A549 (cell line): ENCODE results near the gene TNIP3. TPM values are rescaled to one million over a fixed set of nuclear protein-coding genes. Genes with fewer than 3 reads are reported as not detected.

Experiments
- ATAC-seq, 2 experiments: fragments of 200-7000 bp in 1 of 2; fragments of >200 bp in 1 of 2; cut with Nextera tagmentation in 1 of 2; cut with Tn5 transposase in 1 of 2; 3 replicates each; pipeline versions ENCODE4 v1.8.0 to v1.9.1; 2018 to 2020; ENCODE audit warnings: mild to moderate bottlenecking in 1 of 2, moderate library complexity in 1 of 2
- CTCF ChIA-PET: fragments of 300-600 bp; sonication (Branson Sonifier 250); formaldehyde crosslinking; extraction: SDS; loops from one replicate; lab custom pipeline; 2021; ENCODE audit warnings: antibody characterized with exemption, inconsistent platforms; lab: Yijun Ruan, JAX
- POLR2A ChIA-PET: fragments of 350-600 bp; formaldehyde crosslinking; extraction: SDS; loops from one replicate; lab custom pipeline; 2021; ENCODE audit warnings: antibody characterized with exemption, inconsistent platforms; lab: Yijun Ruan, JAX
- DNase-seq, 2 experiments: peaks; one replicate each; pipeline versions ENCODE4 v3.0.0 to v3.0.0-alpha.2; 2011 to 2016; ENCODE audit warnings: low read depth in 1 of 2, low spot score in 1 of 2
- FAIRE-seq: peaks from 2 replicates; lab custom pipeline; 2011; peaks lifted over from hg19 to GRCh38; lab: Jason Lieb, UNC
- H3K27ac ChIP-seq, 2 experiments: fragments of >200 bp; sonication (Bioruptor Twin); formaldehyde crosslinking; 3 replicates each; pipeline ENCODE4 v1.5.1; 2016 to 2017
- H3K4me1 ChIP-seq: fragments of >200 bp; sonication (Bioruptor Twin); formaldehyde crosslinking; 3 replicates; pipeline ENCODE4 v1.6.1; 2016
- H3K4me2 ChIP-seq: fragments of >200 bp; sonication (Bioruptor Twin); formaldehyde crosslinking; 3 replicates; pipeline ENCODE4 v1.6.1; 2016
- H3K4me3 ChIP-seq: fragments of >200 bp; sonication (Bioruptor Twin); formaldehyde crosslinking; 3 replicates; pipeline ENCODE4 v1.5.1; 2016
- H3K9me3 ChIP-seq: fragments of >200 bp; sonication (Bioruptor Twin); formaldehyde crosslinking; 3 replicates; pipeline ENCODE4 v1.6.1; 2016
- BHLHE40 ChIP-seq: IDR thresholded peaks from 2 replicates; pipeline ENCODE4 v1.6.1; 2012; ENCODE audit warnings: low read depth, low read length, inconsistent platforms
- CEBPB ChIP-seq, 2 experiments: fragments of >200 bp in 1 of 2; sonication (Bioruptor Twin) in 1 of 2; formaldehyde crosslinking in 1 of 2; IDR thresholded peaks; 2 replicates each; pipeline ENCODE4 v1.6.1; 2012 to 2016
- CHD2 ChIP-seq: fragments of 150-350 bp; IDR thresholded peaks from 2 replicates; pipeline ENCODE4 v1.6.1; 2014; ENCODE audit warnings: low read length; ENCODE audit not compliant: partially characterized antibody
- CHD4 ChIP-seq: fragments of 200-600 bp; sonication (generic); IDR thresholded peaks from 2 replicates; pipeline ENCODE4 v1.6.1; 2016; ENCODE audit warnings: antibody characterized with exemption, mild to moderate bottlenecking, borderline replicate concordance
- EHF ChIP-seq: fragments of 250-450 bp; sonication (Bioruptor Pico); IDR thresholded peaks from 2 replicates; pipeline ENCODE4 v1.5.0; 2020; ENCODE audit warnings: mild to moderate bottlenecking
- FOXS1 ChIP-seq: fragments of 250-450 bp; sonication (Bioruptor Pico); IDR thresholded peaks from 2 replicates; pipeline ENCODE4 v1.5.0; 2020; ENCODE audit warnings: mild to moderate bottlenecking, moderate library complexity
- HDAC2 ChIP-seq: fragments of 200-600 bp; sonication (generic); IDR thresholded peaks from 2 replicates; pipeline ENCODE4 v1.6.1; 2016
- HOXA7 ChIP-seq: fragments of 250-450 bp; sonication (Bioruptor Pico); IDR thresholded peaks from 2 replicates; pipeline ENCODE4 v1.5.0; 2020; ENCODE audit warnings: mild to moderate bottlenecking, moderate library complexity
- HOXB13 ChIP-seq: fragments of 250-450 bp; sonication (Bioruptor Pico); IDR thresholded peaks from 2 replicates; pipeline ENCODE4 v1.5.0; 2020; ENCODE audit warnings: low read depth, mild to moderate bottlenecking, moderate library complexity
- JUNB ChIP-seq: fragments of >200 bp; sonication (Bioruptor Twin); formaldehyde crosslinking; IDR thresholded peaks from 2 replicates; pipeline ENCODE4 v1.6.1; 2016
- NPAS2 ChIP-seq: fragments of 250-450 bp; sonication (Bioruptor Pico); IDR thresholded peaks from 2 replicates; pipeline ENCODE4 v1.8.0; 2022; ENCODE audit warnings: mild to moderate bottlenecking, moderate library complexity, borderline replicate concordance
- NR3C1 ChIP-seq: fragments of >200 bp; sonication (Bioruptor Twin); formaldehyde crosslinking; IDR thresholded peaks from 3 replicates; pipeline ENCODE4 v1.6.1; 2017
- PHF8 ChIP-seq: fragments of 200-600 bp; sonication (generic); IDR thresholded peaks from 2 replicates; pipeline ENCODE4 v1.6.1; 2016; ENCODE audit warnings: low read depth, mild to moderate bottlenecking, antibody characterized with exemption, moderate library complexity, borderline replicate concordance
- POLR2A ChIP-seq: IDR thresholded peaks from 2 replicates; pipeline ENCODE4 v1.6.1; 2012; ENCODE audit warnings: mild to moderate bottlenecking, low read length
- RARB ChIP-seq: fragments of 250-450 bp; sonication (Bioruptor Pico); IDR thresholded peaks from 2 replicates; pipeline ENCODE4 v1.8.0; 2021; ENCODE audit warnings: mild to moderate bottlenecking, moderate library complexity
- RNF2 ChIP-seq: fragments of 200-600 bp; sonication (generic); IDR thresholded peaks from 2 replicates; pipeline ENCODE4 v1.6.1; 2016; ENCODE audit warnings: low read depth, mild to moderate bottlenecking, antibody characterized with exemption, moderate library complexity, borderline replicate concordance
- SMC3 ChIP-seq: fragments of >200 bp; sonication (Bioruptor Twin); formaldehyde crosslinking; IDR thresholded peaks from 3 replicates; pipeline ENCODE4 v1.6.1; 2018; ENCODE audit warnings: inconsistent platforms
- TFCP2L1 ChIP-seq: fragments of 250-450 bp; sonication (Bioruptor Pico); IDR thresholded peaks from 2 replicates; pipeline ENCODE4 v1.5.0; 2021; ENCODE audit warnings: mild to moderate bottlenecking
- ZFP36 ChIP-seq: fragments of 450-650 bp; IDR thresholded peaks from 2 replicates; pipeline ENCODE4 v1.6.1; 2014; ENCODE audit warnings: borderline replicate concordance; ENCODE audit not compliant: partially characterized antibody
- ZNF302 ChIP-seq: fragments of 250-450 bp; sonication (Bioruptor Pico); IDR thresholded peaks from 2 replicates; pipeline ENCODE4 v1.9.0; 2021; ENCODE audit warnings: inconsistent platforms, mild to moderate bottlenecking, moderate library complexity
- WGBS: methylation state at CpG from one replicate; pipeline ENCODE4 v1.1.6; 2017; ENCODE audit errors: missing lambda C conversion rate; 5-methylcytosine and 5-hydroxymethylcytosine counted together
- polyA plus RNA-seq, 4 experiments: library from polyadenylated mRNA; depleted of rRNA in 3 of 4; stranded (reverse); fragments of >200 nt; fragmentation: RNase III in 1 of 4; extraction: RNeasy Plus Mini Kit Qiagen cat#74134 plus additional on column Dnase treatment in 1 of 4; gene quantifications; 2 replicates in 3 of 4; 3 replicates in 1 of 4; pipeline ENCODE4 v1.2.3, GENCODE V29; 2011 to 2017
- TF ChIP-seq, protein P1 (sequence below): IDR thresholded peaks from 2 replicates; pipeline ENCODE4 v1.6.1; 2012; ENCODE audit warnings: low read depth, borderline replicate concordance
- TF ChIP-seq, protein P2 (sequence below): fragments of >200 bp; sonication (Bioruptor Twin); formaldehyde crosslinking; IDR thresholded peaks from 3 replicates; pipeline ENCODE4 v1.6.1; 2016
- TF ChIP-seq, protein P3 (sequence below): fragments of 150-350 bp; IDR thresholded peaks from 2 replicates; pipeline ENCODE4 v1.6.1; 2014; ENCODE audit warnings: low read depth, mild to moderate bottlenecking, low read length
- TF ChIP-seq, protein P4 (sequence below): fragments of 200-600 bp; sonication (generic); IDR thresholded peaks from 2 replicates; pipeline ENCODE4 v1.6.1; 2016; ENCODE audit warnings: antibody characterized with exemption, mild to moderate bottlenecking, moderate library complexity
- TF ChIP-seq, protein P5 (sequence below): fragments of >200 bp; sonication (Bioruptor Twin); formaldehyde crosslinking; IDR thresholded peaks from 3 replicates; pipeline ENCODE4 v1.5.1; 2016

The TNIP3 gene
- polyA plus RNA-seq, 2 of the 4 experiments (the other 2 are of a cell fraction): 0.46 to 0.58 TPM

DNA sequence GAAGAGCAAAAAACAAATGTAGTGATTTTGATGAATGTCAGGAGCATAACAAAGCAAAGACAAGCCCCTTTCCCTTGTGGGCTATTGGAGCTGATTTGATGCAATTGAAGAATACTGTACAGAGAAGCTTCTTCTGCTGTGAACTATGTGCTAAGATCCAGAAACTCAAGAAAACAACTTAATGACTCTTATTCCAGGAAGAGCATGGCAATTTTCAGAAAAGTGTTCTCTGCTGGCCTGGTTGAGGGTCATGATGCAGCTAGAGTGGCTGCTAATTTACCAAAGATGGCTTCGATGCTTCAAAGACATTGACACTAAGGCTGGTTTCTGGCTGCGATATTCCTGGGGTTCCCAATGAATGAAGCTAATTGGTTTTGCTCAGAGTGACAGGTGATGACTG, 45.8 kb downstream of the TNIP3 start:
- ATAC-seq (no peak), FAIRE-seq (no peak)
- 27% methylated on average over 2 of the region's 2 CpGs for whole genome bisulfite sequencing
- Histone ChIP-seq H3K4me1 (no peaks in the 10 kb centered on the region), H3K4me2 (no peak overlapping the region), H3K9me3 (no peaks in the 10 kb centered on the region)
- POLR2A ChIA-PET: no interaction called here
- CTCF ChIA-PET: no interaction called here
- no peak for TF ChIP-seq NR3C1
- no peak for TF ChIP-seq EHF (CRISPR knock-in tag)
- no peak for TF ChIP-seq ZFP36
- no peak for TF ChIP-seq JUNB
- no peak for TF ChIP-seq HDAC2
- TF ChIP-seq HOXA7 (CRISPR knock-in tag): no peak
- no peak for TF ChIP-seq CEBPB (IDR thresholded peaks at IDR 0.05)
- no peak for TF ChIP-seq CHD4
- TF ChIP-seq, protein P1, sequence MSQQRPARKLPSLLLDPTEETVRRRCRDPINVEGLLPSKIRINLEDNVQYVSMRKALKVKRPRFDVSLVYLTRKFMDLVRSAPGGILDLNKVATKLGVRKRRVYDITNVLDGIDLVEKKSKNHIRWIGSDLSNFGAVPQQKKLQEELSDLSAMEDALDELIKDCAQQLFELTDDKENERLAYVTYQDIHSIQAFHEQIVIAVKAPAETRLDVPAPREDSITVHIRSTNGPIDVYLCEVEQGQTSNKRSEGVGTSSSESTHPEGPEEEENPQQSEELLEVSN: no peak
- TF ChIP-seq, all 56 proteins: peak for 0
- Histone ChIP-seq H3K4me3 (no peak overlapping the region), H3K27ac (no peak overlapping the region)
- no peak for DNase-seq

DNA sequence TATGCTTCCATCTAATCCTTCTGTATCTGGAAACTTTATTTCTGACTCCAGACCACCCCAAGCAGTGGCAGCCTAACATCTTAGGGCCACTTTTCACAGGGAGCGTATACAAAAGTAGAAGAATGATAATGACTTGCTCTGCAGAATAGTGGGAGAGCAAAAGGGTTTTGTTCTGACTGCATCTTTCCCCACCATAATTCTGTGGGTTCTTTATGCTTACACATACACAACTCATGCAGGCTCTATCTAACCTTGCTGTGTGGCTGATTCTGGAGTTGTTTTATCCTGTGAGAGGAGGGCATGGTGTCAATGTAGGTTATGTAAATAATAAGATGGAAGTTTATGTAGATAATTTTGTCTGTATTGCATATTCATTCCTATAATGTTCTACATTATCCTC, 49.4 kb downstream of the TNIP3 start:
- H3K4me1 ChIP-seq: no peaks in the 10 kb centered on the region
- no peak overlapping the region for H3K4me2 ChIP-seq
- DNase-seq: no peak
- TF ChIP-seq, protein P2, sequence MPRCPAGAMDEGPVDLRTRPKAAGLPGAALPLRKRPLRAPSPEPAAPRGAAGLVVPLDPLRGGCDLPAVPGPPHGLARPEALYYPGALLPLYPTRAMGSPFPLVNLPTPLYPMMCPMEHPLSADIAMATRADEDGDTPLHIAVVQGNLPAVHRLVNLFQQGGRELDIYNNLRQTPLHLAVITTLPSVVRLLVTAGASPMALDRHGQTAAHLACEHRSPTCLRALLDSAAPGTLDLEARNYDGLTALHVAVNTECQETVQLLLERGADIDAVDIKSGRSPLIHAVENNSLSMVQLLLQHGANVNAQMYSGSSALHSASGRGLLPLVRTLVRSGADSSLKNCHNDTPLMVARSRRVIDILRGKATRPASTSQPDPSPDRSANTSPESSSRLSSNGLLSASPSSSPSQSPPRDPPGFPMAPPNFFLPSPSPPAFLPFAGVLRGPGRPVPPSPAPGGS: no peak
- TF ChIP-seq NPAS2 (CRISPR knock-in tag) (no peak), CHD2 (no peak), ZNF302 (CRISPR knock-in tag) (no peak), POLR2A (no peak)
- TF ChIP-seq, protein P3, sequence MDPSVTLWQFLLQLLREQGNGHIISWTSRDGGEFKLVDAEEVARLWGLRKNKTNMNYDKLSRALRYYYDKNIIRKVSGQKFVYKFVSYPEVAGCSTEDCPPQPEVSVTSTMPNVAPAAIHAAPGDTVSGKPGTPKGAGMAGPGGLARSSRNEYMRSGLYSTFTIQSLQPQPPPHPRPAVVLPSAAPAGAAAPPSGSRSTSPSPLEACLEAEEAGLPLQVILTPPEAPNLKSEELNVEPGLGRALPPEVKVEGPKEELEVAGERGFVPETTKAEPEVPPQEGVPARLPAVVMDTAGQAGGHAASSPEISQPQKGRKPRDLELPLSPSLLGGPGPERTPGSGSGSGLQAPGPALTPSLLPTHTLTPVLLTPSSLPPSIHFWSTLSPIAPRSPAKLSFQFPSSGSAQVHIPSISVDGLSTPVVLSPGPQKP: no peak
- TF ChIP-seq, protein P4, sequence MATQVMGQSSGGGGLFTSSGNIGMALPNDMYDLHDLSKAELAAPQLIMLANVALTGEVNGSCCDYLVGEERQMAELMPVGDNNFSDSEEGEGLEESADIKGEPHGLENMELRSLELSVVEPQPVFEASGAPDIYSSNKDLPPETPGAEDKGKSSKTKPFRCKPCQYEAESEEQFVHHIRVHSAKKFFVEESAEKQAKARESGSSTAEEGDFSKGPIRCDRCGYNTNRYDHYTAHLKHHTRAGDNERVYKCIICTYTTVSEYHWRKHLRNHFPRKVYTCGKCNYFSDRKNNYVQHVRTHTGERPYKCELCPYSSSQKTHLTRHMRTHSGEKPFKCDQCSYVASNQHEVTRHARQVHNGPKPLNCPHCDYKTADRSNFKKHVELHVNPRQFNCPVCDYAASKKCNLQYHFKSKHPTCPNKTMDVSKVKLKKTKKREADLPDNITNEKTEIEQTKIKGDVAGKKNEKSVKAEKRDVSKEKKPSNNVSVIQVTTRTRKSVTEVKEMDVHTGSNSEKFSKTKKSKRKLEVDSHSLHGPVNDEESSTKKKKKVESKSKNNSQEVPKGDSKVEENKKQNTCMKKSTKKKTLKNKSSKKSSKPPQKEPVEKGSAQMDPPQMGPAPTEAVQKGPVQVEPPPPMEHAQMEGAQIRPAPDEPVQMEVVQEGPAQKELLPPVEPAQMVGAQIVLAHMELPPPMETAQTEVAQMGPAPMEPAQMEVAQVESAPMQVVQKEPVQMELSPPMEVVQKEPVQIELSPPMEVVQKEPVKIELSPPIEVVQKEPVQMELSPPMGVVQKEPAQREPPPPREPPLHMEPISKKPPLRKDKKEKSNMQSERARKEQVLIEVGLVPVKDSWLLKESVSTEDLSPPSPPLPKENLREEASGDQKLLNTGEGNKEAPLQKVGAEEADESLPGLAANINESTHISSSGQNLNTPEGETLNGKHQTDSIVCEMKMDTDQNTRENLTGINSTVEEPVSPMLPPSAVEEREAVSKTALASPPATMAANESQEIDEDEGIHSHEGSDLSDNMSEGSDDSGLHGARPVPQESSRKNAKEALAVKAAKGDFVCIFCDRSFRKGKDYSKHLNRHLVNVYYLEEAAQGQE: no peak
- TF ChIP-seq, all 56 proteins: peak for 0
- no peak overlapping the region for H3K4me3 ChIP-seq
- 95% methylated on average over 1 of the region's 1 CpG for WGBS
- ChIA-PET POLR2A (no interaction called here), CTCF (no interaction called here)
- H3K9me3 ChIP-seq: no peaks in the 10 kb centered on the region
- FAIRE-seq (no peak), ATAC-seq (no peak)
- H3K27ac ChIP-seq: no peak overlapping the region

DNA sequence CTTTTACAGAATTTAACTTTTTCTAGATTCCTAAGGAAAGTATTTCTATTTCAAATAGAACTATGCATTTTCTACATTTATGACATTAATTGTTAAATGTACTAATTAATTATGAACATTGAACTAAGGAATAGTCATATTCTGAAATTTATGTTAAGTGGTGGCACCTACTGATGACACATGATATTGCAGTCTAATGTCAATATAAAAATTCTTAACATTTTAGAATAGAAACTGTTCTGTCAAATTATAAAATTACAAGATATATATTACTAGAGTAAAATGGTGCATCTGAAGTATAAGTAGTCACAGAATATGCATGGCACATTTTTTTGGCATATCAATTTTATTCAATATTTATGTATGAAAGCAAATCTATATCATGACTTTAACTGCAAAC, 51.6 kb downstream of the TNIP3 start:
- no peak overlapping the region for H3K4me3 ChIP-seq
- POLR2A ChIA-PET: no interaction called here
- CTCF ChIA-PET: no interaction called here
- no peak for ATAC-seq
- no peaks in the 10 kb centered on the region for H3K4me1 ChIP-seq
- no peak for DNase-seq
- H3K27ac ChIP-seq: no peak overlapping the region
- H3K4me2 ChIP-seq: no peak overlapping the region
- no peak for FAIRE-seq
- no peaks in the 10 kb centered on the region for H3K9me3 ChIP-seq
- no peak for TF ChIP-seq JUNB
- TF ChIP-seq CHD4: no peak
- TF ChIP-seq RNF2: no peak
- TF ChIP-seq ZNF302 (CRISPR knock-in tag): no peak
- TF ChIP-seq, protein P2: no peak
- no peak for TF ChIP-seq EHF (CRISPR knock-in tag)
- TF ChIP-seq FOXS1 (CRISPR knock-in tag): no peak
- no peak for TF ChIP-seq PHF8
- no peak for TF ChIP-seq BHLHE40
- TF ChIP-seq POLR2A: no peak
- no peak for TF ChIP-seq SMC3
- no peak for TF ChIP-seq HOXA7 (CRISPR knock-in tag)
- TF ChIP-seq RARB (CRISPR knock-in tag): no peak
- no peak for TF ChIP-seq CHD2
- TF ChIP-seq HOXB13: no peak
- TF ChIP-seq, protein P5, sequence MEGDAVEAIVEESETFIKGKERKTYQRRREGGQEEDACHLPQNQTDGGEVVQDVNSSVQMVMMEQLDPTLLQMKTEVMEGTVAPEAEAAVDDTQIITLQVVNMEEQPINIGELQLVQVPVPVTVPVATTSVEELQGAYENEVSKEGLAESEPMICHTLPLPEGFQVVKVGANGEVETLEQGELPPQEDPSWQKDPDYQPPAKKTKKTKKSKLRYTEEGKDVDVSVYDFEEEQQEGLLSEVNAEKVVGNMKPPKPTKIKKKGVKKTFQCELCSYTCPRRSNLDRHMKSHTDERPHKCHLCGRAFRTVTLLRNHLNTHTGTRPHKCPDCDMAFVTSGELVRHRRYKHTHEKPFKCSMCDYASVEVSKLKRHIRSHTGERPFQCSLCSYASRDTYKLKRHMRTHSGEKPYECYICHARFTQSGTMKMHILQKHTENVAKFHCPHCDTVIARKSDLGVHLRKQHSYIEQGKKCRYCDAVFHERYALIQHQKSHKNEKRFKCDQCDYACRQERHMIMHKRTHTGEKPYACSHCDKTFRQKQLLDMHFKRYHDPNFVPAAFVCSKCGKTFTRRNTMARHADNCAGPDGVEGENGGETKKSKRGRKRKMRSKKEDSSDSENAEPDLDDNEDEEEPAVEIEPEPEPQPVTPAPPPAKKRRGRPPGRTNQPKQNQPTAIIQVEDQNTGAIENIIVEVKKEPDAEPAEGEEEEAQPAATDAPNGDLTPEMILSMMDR: no peak
- no peak for TF ChIP-seq TFCP2L1 (CRISPR knock-in tag)
